Measurements from ENCODE around the gene WDR62.

WDR62 gene

DNA sequence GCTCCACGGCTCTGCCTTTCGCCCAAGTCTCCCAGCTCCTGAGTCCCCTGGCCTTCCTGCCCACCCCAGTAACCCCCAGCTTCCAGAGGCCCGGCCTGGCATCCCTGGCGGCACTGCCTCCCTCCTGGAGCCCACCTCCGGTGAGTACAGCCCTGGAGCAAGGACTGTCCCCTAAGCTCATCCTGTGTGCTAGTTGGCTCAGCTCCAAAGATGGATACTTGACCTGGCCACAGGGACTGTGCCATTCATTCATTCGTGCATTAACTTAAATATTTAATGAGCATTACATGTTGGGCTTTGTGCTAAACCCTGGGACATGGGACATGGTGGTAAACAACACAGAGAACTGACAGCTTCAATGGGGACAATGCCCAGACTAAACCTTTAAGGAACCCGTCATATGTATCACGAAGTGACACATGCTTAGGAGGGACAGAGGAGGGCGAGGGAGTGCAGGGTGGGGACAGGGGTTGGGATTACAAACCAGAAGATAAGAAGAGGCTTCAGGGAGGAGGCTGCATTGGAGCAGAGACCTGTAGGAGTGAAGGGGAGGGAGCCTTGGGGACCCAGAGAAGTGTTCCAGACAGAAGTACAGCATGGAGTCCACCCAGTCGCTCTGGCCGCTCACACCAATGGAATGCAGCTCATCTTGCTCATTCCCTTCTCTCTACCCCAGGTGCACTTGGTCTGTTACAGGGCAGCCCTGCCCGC is 49.3 kb downstream of the WDR62 start:
- no peak for TF ChIP-seq GATA2 (IDR thresholded peaks at IDR 0.05; ENCODE audit: low read depth, low read length)
- no peak for TF ChIP-seq GATA3 (IDR thresholded peaks at IDR 0.05; ENCODE audit: low read depth, low read length)

DNA sequence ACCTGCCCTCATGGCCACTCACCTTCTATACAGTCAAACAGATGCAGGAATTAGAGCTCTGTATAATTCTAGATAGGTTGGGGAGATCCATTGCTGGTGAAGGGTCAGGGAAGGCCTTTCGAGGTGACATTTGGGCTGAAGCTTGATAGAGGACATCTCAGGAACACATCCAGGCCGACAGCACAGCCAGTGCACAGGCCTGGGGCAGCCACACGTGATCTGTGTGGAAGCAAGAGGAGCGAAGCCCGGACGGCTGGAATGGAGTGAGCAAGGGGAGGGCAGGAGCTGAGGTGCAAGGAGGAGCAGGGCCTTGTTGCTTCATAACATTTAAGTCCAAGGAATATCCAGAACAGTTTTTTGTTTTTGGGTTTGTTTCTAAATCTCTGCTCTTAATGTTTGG is 51.7 kb downstream of the WDR62 start:
- TF ChIP-seq GATA3 (IDR thresholded peaks at IDR 0.05; ENCODE audit: low read depth, low read length) (no peak), GATA2 (IDR thresholded peaks at IDR 0.05; ENCODE audit: low read depth, low read length) (no peak)

DNA sequence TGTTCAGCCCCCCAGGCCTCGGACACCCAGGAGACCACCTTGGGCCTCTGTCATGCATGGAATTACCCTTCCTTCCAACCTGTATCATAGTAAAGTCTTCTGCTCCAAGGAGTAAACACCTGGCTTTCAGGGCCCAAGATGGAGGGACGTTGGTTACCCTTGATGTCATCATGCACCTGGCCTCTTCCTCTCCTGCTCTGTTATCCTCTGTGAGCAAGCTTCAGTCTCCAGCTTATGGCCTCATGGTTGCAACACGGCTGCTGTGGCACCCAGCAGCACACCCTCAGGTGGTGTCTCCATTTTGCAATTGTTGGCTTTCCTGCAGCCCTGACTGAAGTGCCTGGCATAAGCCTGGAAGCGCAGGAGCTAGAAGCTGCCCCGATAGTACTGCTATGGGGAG is 52.3 kb downstream of the WDR62 start:
- no peak for TF ChIP-seq GATA2 (IDR thresholded peaks at IDR 0.05; ENCODE audit: low read depth, low read length)
- TF ChIP-seq GATA3 (IDR thresholded peaks at IDR 0.05; ENCODE audit: low read depth, low read length) = no peak

DNA sequence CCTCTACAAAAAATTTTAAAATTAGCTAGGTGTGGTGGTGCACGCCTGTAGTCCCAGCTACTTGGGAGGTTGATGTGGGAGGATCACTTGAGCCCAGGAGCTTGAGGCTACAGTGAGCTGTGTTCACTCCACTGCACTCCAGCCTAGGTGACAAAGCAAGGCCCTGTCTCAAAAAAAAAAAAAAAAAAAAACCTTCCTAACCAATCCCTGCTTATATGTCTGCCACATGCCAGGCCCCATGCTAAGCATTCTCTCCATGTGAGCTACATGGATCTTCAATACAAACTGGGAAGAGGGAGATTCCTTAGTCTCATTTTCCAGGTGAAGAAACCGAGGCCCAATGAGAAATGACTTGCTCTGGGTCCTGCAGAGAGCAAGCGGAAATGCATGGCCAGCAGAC is 54.0 kb downstream of the WDR62 start:
- TF ChIP-seq GATA3 (IDR thresholded peaks at IDR 0.05; ENCODE audit: low read depth, low read length) = no peak
- TF ChIP-seq GATA2 (IDR thresholded peaks at IDR 0.05; ENCODE audit: low read depth, low read length) = no peak

DNA sequence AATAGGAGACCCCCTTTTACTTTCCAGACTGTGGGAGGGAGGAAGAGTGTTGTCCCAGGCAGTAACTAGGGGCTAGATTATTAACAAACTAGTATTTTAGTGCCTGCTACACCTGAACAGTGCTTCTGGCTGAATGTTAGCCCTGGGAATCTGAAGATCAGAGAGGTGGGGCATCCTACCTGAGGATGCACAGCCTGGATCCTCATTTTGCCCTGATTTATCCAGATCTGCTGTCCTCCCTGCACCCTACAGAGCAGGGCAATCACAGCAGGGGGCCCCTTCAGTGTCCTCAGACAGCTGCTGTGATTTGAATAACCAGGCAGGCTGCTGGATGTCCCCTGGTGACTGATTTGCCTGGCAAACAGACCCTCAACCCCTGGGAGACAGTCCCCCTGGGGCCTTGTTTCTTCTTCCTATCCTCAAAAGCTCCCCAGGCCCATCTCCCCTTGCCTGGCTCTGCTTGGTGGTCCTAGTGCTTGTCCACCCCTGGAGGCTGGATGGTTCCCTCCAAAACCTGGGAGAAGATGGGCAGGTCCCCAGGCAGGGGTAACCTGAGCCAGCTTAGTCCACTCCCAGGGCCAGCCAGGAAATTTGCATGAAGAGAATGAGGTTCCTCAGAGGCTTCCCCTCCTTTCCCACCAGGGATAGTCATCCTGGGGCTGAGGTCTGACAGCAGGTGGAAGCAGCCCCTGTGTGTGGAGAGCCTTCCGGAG is 55.9 kb downstream of the WDR62 start, which contains the start of gene OVOL3:
Gene OVOL3 (plus strand): TSS at position 657 of the 713 bp plus-strand sequence. CDS start 60 bp downstream, outside the sequence.
- TF ChIP-seq GATA3 (IDR thresholded peaks at IDR 0.05; ENCODE audit: low read depth, low read length) = no peak
- TF ChIP-seq GATA2 (IDR thresholded peaks at IDR 0.05; ENCODE audit: low read depth, low read length) = no peak

DNA sequence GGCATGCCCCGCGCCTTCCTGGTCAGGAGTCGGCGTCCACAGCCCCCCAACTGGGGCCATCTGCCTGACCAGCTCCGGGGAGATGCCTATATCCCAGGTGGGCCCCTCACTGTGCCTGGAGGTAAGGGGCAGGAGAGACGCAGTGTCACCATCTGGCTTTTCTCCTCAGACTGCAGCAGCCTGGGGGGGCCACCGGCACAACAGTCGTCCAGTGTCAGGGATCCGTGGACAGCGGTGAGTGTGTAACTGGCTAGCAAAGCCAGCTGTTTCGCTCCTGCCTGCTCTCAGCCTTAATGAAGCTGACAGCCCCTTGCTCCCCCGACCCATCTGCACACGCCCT is 56.5 kb downstream of the WDR62 start:
- TF ChIP-seq GATA2 (IDR thresholded peaks at IDR 0.05; ENCODE audit: low read depth, low read length) = no peak
- TF ChIP-seq GATA3 (IDR thresholded peaks at IDR 0.05; ENCODE audit: low read depth, low read length) = no peak

DNA sequence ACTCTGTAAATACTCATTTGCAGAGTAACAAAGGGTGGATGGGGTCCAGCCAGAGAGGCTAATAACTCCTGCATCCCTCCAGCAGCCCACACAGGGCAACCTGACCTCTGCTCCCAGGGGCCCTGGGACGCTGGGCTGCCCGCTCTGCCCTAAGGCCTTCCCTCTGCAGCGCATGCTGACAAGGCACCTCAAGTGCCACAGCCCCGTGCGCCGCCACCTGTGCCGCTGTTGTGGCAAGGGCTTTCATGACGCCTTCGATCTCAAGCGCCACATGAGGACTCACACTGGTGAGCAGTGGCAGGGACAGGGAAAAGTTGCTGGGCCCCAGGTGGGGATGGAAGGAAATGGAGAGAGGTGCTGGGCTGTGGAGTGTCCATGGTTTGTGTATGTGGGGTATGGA is 58.0 kb downstream of the WDR62 start:
- TF ChIP-seq GATA3 (IDR thresholded peaks at IDR 0.05; ENCODE audit: low read depth, low read length) = no peak
- no peak for TF ChIP-seq GATA2 (IDR thresholded peaks at IDR 0.05; ENCODE audit: low read depth, low read length)

DNA sequence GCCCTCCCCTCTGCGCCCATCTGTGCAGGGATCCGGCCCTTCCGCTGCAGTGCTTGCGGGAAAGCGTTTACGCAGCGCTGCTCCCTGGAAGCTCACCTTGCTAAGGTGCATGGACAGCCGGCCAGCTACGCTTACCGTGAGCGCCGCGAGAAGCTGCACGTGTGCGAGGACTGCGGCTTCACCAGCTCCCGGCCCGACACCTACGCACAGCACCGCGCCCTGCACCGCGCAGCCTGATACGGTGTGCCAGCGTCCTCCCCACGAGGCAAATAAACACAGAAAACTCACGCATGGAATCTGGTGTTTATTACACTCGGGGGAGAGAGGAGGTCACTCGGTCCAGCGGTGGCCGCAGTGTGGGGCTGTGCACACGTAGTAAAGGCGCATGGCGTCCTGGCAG is 58.7 kb downstream of the WDR62 start:
- TF ChIP-seq GATA2 (IDR thresholded peaks at IDR 0.05; ENCODE audit: low read depth, low read length) (no peak), GATA3 (IDR thresholded peaks at IDR 0.05; ENCODE audit: low read depth, low read length) (no peak)

DNA sequence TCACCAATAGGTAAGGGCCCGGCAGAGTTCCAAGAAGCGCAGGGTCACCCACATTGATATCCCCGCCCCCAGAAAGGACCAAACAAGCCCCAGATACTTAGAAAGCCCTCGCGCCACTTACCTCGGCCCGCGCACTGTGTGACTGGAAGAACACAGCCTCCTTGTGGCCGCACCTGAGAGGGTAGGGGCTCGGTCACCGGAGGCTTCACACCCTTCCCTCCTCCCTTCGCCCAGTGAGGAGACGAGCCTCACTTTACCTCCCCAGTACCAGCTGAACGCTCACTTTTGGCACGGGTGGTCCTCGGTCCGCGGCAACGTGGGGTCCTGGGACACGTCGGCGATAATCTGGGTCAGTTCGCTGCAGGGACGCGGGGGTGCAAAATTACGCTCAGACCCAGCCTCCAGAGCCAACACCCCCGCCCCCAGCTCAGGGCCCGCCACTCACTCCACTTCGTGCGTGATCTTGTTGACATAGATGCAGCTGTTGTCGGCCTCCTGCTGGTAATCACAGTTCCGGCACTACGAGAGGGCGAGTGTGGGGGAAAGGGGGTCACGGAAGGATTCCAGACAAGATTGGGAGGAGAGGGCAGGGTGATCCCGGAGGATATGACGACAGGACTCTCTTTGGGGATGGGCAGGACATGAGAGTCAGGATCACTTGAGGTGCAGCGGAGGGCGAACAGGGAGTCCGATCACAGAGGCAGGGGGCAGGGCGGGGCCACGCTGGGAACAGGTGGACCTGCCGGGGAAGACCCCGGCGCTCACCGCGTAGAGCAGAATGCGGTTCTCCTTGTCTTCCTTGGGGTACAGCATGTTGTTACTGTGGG is 59.4 kb downstream of the WDR62 start:
- no peak for TF ChIP-seq GATA3 (IDR thresholded peaks at IDR 0.05; ENCODE audit: low read depth, low read length)
- no peak for TF ChIP-seq GATA2 (IDR thresholded peaks at IDR 0.05; ENCODE audit: low read depth, low read length)

DNA sequence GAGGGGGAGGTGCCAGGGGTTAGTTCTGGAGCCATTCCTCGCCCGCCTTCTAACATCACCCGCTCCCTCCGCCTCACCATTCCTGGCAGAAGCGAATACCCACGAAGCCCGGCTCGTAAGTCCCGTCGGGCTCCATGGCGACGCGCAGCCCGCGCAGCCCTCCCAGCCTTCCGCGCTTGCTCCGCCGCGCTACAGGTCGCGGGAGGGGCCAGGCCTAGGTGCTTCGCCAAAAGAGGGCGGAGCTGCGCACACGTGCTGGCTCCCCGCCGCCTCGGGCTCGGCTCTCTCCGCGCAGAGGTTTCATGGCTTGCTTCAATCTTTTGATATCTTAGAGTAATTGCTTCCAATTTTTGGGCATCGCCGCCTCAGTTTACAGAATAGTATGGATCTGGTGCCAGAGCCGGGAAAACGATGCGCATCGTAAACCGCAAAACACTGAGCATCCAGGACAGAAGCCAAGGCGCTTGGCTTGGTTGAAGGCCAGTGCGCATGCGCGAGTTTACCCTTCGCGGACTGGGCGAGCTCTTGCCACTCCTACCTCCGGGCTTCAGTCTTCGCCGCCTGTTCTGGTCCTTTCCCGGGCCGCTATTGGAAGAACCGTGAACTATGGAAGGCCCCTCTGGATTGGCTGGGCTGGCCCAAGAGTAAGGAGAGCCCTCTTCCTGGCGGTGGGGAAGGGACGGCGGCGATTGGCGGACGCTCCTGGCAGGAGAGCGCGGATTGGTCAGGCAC is 60.2 kb downstream of the WDR62 start, which contains the start of gene POLR2I:
Gene POLR2I (minus strand): TSS at position 155 of the 732 bp plus-strand sequence. CDS start 19 bp downstream, at position 136.
- TF ChIP-seq GATA2 (IDR thresholded peaks at IDR 0.05; ENCODE audit: low read depth, low read length) (no peak), GATA3 (IDR thresholded peaks at IDR 0.05; ENCODE audit: low read depth, low read length) (no peak)

DNA sequence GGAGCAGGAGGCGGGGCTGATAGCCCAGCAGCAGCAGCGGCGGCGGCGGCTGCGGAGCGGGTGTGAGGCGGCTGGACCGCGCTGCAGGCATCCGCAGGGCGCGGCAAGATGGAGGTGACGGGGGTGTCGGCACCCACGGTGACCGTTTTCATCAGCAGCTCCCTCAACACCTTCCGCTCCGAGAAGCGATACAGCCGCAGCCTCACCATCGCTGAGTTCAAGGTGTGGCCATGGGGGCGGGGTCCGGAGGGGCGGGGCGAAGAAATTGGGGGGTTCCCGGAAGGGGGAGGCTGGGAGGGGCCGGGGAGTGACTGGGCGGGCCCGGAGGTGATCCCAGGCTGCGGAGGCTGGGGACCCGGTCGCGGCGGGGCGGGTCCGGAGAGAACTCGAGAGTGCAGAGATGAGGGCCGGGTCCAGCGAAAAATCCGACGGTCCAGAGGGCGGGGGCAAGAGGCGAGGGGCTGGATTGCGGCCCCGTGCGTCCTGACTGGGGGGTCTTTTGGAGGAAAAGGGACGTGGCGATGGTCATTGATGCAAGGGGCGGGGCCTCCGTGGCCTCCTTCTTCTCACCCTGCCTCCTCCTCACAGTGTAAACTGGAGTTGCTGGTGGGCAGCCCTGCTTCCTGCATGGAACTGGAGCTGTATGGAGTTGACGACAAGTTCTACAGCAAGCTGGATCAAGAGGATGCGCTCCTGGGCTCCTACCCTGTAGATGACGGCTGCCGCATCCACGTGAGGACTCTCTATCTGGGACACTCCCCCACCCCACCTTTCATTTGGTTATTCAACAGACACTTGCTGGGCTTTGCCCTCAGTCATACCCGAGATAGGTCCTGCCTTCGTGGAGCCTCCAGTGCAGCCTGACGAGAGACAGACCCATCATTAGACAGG is 61.0 kb downstream of the WDR62 start, which contains the start of gene TBCB:
Gene TBCB (plus strand): TSS at position 16 of the 891 bp plus-strand sequence. CDS start 93 bp downstream, at position 109.
- TF ChIP-seq GATA2 (IDR thresholded peaks at IDR 0.05; ENCODE audit: low read depth, low read length) (no peak), GATA3 (IDR thresholded peaks at IDR 0.05; ENCODE audit: low read depth, low read length) (no peak)

DNA sequence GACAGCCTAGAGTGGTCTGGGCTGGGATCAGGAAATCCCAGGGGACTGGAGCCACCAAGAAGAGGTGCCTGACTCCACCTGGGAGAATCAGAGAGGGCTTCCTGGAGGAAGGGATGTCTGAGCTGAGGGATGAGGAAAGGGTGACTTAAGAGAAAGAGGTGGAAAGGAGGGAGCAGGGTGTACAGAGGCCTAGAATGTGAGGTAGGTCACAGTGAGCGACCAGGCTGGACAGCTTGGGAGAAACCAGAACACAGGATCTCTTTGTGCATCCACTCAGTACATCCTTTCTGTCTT is 61.6 kb downstream of the WDR62 start:
- TF ChIP-seq GATA3 (IDR thresholded peaks at IDR 0.05; ENCODE audit: low read depth, low read length) (no peak), GATA2 (IDR thresholded peaks at IDR 0.05; ENCODE audit: low read depth, low read length) (no peak)
